Sigmoid colon (tissue), 7 donors: ENCODE results near the gene KDM5C. TPM values are rescaled to one million over a fixed set of nuclear protein-coding genes. Genes with fewer than 3 reads are reported as not detected.

Experiments
- DNase-seq: peaks from one replicate; pipeline ENCODE4 v3.0.0-alpha.2; 2019
- H3K27ac ChIP-seq, 4 donors: fragments of 200-600 bp; sonication (generic); one replicate each; pipeline ENCODE4 v1.5.1; 2016 to 2019; ENCODE audit warnings: mild to moderate bottlenecking in 1 of 4
- H3K27me3 ChIP-seq, 3 donors: fragments of 200-600 bp; sonication (generic); one replicate each; pipeline ENCODE4 v1.5.1; 2019; ENCODE audit warnings: mild to moderate bottlenecking in 1 of 3
- H3K36me3 ChIP-seq, 4 donors: fragments of 200-600 bp; sonication (generic); one replicate each; pipeline ENCODE4 v1.5.1; 2016 to 2019
- H3K4me1 ChIP-seq, 4 donors: fragments of 200-600 bp; sonication (generic); one replicate each; pipeline ENCODE4 v1.5.1; 2017 to 2019
- H3K4me3 ChIP-seq, 4 donors: fragments of 200-600 bp; sonication (generic); one replicate each; pipeline ENCODE4 v1.5.1; 2017 to 2019; ENCODE audit warnings: mild to moderate bottlenecking in 2 of 4, moderate library complexity in 1 of 4
- H3K9me3 ChIP-seq, 4 donors: fragments of 200-600 bp in 3 of 4; sonication (generic) in 3 of 4; one replicate each; pipeline versions ENCODE4 v1.5.1 to v1.6.1; 2013 to 2019
- EP300 ChIP-seq, 4 donors: sonication (generic); formaldehyde crosslinking; IDR thresholded peaks; one replicate each; pipeline ENCODE4 v1.6.1; 2017; ENCODE audit warnings: antibody characterized with exemption in 4 of 4
- POLR2A ChIP-seq, 2 donors: fragments of 450-650 bp; IDR thresholded peaks; one replicate each; pipeline ENCODE4 v1.6.1; 2016; ENCODE audit warnings: antibody characterized with exemption in 2 of 2, mild to moderate bottlenecking in 2 of 2, moderate library complexity in 2 of 2
- POLR2AphosphoS5 ChIP-seq, 4 donors: sonication (generic); formaldehyde crosslinking; IDR thresholded peaks; one replicate each; pipeline ENCODE4 v1.6.1; 2017; ENCODE audit warnings: antibody characterized with exemption in 4 of 4
- WGBS, 2 donors: extraction: QIAGEN DNeasy Blood & Tissue Kit; methylation state at CpG; one replicate each; pipeline ENCODE4 v1.1.7; 2013; 5-methylcytosine and 5-hydroxymethylcytosine counted together
- intact Hi-C: fragments of 100-400 bp; cut with DNase I; formaldehyde crosslinking; loops from one replicate; pipeline ENCODE4 v1.15.1; 2023
- polyA plus RNA-seq, 3 donors: library from polyadenylated mRNA; stranded (reverse); fragments of 200-250 nt; gene quantifications; one replicate each; pipeline ENCODE4 v1.2.3, GENCODE V29; 2013
- total RNA-seq, 4 donors: library from RNA; depleted of rRNA; stranded (reverse); fragments of >200 nt; gene quantifications; one replicate each; pipeline ENCODE4 v1.1.0, GENCODE V29; 2016
- TF ChIP-seq, protein P1 (sequence below), 4 experiments: fragments of 450-650 bp in 3 of 4; fragments of 200-600 bp in 1 of 4; IDR thresholded peaks; one replicate each; pipeline ENCODE4 v1.5.1; 2016 to 2019; ENCODE audit warnings: antibody characterized with exemption in 4 of 4, mild to moderate bottlenecking in 3 of 4, moderate library complexity in 2 of 4
- donor health status: healthy with polysubstance abuse.
- donor health status: Bipolar disorder and iron deficiency.
- donor health status: healthy.

KDM5C gene
- total RNA-seq (10 to 100 TPM; 42.1 to 73.4 (median 69.2) TPM), polyA plus RNA-seq (10 to 100 TPM; 15.6 to 38.7 (median 16.2) TPM)

DNA sequence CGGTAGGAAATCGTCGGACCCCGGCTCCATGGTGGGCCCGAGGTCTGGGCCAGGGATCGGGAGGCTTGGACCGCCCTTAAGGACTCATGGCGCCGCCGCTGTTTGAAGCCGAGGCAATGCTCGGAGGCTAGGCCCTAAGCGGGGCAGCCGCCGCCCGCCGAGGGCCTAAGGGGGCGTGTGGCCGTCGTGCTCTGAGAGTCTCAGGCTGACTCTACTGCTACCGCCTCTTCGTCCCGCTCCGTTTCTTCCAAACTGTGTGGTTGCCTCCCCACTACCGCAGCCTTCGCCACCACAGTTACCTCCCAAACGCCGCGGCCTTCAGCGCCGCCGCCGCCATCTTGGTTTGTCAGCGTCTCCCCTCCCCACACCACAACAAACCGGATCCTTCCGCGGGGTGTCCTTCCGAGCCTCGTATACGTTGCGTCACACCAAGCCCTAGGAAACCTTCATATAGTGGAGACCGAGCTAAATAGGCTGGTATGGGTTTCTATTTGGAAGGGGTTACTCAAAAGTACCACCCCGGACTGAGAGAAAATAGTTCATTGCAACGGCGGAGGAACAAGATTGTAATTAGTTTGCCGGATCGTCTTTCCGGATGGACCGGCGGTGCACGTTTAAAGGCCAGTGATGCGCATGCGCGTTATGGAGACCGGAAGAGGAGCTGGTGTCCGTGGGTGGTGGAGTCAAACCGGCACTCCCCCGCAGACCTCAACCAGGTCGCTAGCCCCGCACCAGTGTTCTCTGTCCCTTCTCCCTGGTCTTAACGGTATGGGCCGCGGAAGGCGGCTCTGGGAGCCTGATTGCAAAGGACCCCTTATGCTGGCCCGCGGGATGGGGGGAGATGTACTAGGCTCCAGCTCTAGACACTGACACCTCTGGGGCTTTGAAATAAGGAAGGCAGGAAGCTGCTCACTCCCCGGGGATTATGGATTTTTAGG lies at the start of gene KDM5C:
Gene KDM5C (minus strand): TSS at position 348 of the 938 bp plus-strand sequence. CDS start 318 bp downstream, at position 30.
- Histone ChIP-seq H3K4me1 (peaks cover 0 to 46% (median 25%) of the 10 kb centered on the region in 4 donors), H3K27ac (peak within 1 kb of the TSS; percentile 84 to 89 (median 87)), H3K36me3 (peaks cover 3 to 6% (median 4%) of the 10 kb centered on the region in 4 donors), H3K27me3 (no peaks in the 10 kb centered on the region), H3K4me3 (peak within 1 kb of the TSS; percentile 75 to 96 (median 90)), H3K9me3 (no peaks in the 10 kb centered on the region)
- TF ChIP-seq POLR2A (IDR thresholded peaks at IDR 0.05), result peak; percentile 26 to 27
- TF ChIP-seq, protein P1, sequence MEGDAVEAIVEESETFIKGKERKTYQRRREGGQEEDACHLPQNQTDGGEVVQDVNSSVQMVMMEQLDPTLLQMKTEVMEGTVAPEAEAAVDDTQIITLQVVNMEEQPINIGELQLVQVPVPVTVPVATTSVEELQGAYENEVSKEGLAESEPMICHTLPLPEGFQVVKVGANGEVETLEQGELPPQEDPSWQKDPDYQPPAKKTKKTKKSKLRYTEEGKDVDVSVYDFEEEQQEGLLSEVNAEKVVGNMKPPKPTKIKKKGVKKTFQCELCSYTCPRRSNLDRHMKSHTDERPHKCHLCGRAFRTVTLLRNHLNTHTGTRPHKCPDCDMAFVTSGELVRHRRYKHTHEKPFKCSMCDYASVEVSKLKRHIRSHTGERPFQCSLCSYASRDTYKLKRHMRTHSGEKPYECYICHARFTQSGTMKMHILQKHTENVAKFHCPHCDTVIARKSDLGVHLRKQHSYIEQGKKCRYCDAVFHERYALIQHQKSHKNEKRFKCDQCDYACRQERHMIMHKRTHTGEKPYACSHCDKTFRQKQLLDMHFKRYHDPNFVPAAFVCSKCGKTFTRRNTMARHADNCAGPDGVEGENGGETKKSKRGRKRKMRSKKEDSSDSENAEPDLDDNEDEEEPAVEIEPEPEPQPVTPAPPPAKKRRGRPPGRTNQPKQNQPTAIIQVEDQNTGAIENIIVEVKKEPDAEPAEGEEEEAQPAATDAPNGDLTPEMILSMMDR (IDR thresholded peaks at IDR 0.05), result no peak
- TF ChIP-seq POLR2AphosphoS5 (IDR thresholded peaks at IDR 0.05), result peak; percentile 66 to 74 (median 68)
- TF ChIP-seq EP300 (IDR thresholded peaks at IDR 0.05), result no peak
- peak; percentile 98 for DNase-seq
- intact Hi-C loops, result loop anchor here (1.0 kb wide), 1 partner anchor 197 kb away; the partner anchor contains the start of genes RIBC1 and SMC1A
- WGBS, 2 donors, result 0% methylated on average over 67 of the region's 67 CpGs

DNA sequence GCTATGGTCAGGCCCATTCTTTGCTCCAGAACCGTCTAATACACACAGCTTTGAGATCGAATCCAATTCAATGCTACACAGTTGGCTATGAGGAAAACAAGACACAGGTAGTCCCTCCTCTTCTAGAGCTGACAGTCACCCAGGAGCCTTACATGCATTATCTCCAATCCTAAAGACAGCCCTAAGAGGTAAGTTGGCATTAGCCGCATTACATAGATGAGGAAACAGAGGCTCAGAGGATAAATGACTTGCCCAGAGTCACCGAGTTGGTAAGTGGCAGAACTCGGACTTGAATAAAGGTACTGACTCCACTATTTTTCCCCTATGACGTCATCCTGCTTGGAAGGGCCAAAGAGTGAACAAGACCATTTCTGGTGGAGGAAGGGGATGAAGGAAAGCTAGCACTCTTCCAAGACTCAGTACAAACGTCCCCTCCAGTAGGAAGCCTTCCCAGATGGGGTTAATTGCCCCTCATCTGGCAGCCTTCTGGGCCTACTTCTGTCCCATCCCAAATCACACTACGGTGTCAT lies 47.9 kb upstream of the KDM5C start:
- Histone ChIP-seq H3K27me3 (no peaks in the 10 kb centered on the region), H3K4me3 (no peak overlapping the region), H3K27ac (no peak overlapping the region), H3K4me1 (no peaks in the 10 kb centered on the region), H3K9me3 (no peaks in the 10 kb centered on the region), H3K36me3 (no peaks in the 10 kb centered on the region)
- intact Hi-C loops, result no loop called here
- TF ChIP-seq, protein P1 (IDR thresholded peaks at IDR 0.05), result no peak
- TF ChIP-seq EP300 (IDR thresholded peaks at IDR 0.05), result no peak
- no peak for TF ChIP-seq POLR2AphosphoS5 (IDR thresholded peaks at IDR 0.05)
- no peak for TF ChIP-seq POLR2A (IDR thresholded peaks at IDR 0.05)
- 80 to 82% methylated on average over 8 of the region's 8 CpGs for WGBS, 2 donors
- no peak for DNase-seq

DNA sequence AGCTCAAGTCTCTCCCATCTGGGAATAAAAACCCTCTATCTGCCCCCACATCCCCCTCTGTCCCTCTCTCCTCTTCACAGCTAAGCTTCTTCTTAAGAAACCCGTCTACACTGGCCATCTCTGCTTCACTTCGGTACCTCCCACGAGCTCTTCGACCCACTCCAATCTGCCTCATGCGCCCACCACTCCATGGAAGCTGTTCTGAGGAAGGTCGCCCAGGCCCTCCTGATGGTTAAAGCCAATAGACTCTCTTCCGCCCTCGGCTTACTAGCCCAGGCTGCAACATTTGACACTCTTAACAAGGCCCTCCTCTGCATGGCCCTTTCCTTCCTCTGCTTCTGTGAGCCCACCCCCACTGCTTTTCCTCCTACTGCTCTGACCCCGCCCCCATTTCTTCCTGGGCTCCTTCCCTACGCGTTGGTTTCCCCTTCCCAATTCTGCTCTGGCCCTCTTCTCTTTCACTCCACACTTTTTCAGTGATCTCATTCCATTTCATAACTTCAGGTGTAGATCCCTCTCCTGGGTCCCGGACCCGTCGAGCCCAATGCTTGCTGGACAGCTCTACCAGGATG lies 44.6 kb upstream of the KDM5C start:
- no peaks in the 10 kb centered on the region for H3K36me3 ChIP-seq
- DNase-seq, result no peak
- no peaks in the 10 kb centered on the region for H3K4me1 ChIP-seq
- H3K27me3 ChIP-seq, result no peaks in the 10 kb centered on the region
- WGBS, 2 donors, result 92 to 94% methylated on average over 14 of the region's 14 CpGs
- TF ChIP-seq POLR2AphosphoS5 (IDR thresholded peaks at IDR 0.05), result no peak
- no peak for TF ChIP-seq POLR2A (IDR thresholded peaks at IDR 0.05)
- no peak for TF ChIP-seq EP300 (IDR thresholded peaks at IDR 0.05)
- TF ChIP-seq, protein P1 (IDR thresholded peaks at IDR 0.05), result no peak
- intact Hi-C loops, result no loop called here
- no peak overlapping the region for H3K27ac ChIP-seq
- no peaks in the 10 kb centered on the region for H3K9me3 ChIP-seq
- no peak overlapping the region for H3K4me3 ChIP-seq

DNA sequence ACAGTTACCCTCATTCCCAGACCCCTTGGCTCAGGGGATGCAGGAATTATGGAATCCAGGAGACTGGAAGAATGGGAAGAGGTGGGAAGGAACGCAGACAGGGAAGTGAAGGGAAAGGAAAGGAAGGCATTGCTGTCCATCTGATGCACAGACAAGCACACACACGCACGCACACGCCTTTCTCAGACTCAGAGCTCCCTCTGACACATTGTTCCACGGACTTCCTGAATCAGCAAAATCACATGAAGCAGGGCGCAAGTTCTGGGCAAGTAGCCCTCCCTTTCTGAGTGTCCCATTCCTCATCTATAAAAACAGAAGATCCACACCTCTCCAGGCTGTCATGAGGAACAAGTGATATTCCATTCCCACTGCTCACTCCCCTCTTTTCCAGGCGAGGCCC lies 43.2 kb upstream of the KDM5C start:
- intact Hi-C loops, result no loop called here
- TF ChIP-seq, protein P1 (IDR thresholded peaks at IDR 0.05), result no peak
- no peak for TF ChIP-seq EP300 (IDR thresholded peaks at IDR 0.05)
- TF ChIP-seq POLR2A (IDR thresholded peaks at IDR 0.05), result no peak
- TF ChIP-seq POLR2AphosphoS5 (IDR thresholded peaks at IDR 0.05), result no peak
- no peak for DNase-seq
- Histone ChIP-seq H3K9me3 (no peaks in the 10 kb centered on the region), H3K4me3 (no peak overlapping the region), H3K27me3 (no peaks in the 10 kb centered on the region), H3K27ac (no peak overlapping the region), H3K36me3 (no peaks in the 10 kb centered on the region), H3K4me1 (no peaks in the 10 kb centered on the region)
- 61 to 82% methylated on average over 7 of the region's 7 CpGs for WGBS, 2 donors
